GM21576 (cell line): ENCODE measurements around the gene CLMP.

Source experiments
- ATAC-seq: cut with Tn5 transposase; IDR thresholded peaks from one replicate; pipeline ENCODE4 v1.9.1; 2021; ENCODE audit warnings: mild to moderate bottlenecking, moderate library complexity; ENCODE audit not compliant: unreplicated experiment

Gene CLMP

GRCh38 chr11:123087657-123088056 lies 107.4 kb downstream of the CLMP start:
- ATAC-seq = peak; percentile 94

- ATAC-seq = no peak
Measured at GRCh38 chr11:123086305-123086704, 108.7 kb downstream of the CLMP start.

GRCh38 chr11:123085497-123085896 lies 109.6 kb downstream of the CLMP start:
- ATAC-seq = no peak

GRCh38 chr11:123084454-123084853 lies 110.6 kb downstream of the CLMP start:
- no peak for ATAC-seq

GRCh38 chr11:123083623-123084029 lies 111.4 kb downstream of the CLMP start:
- ATAC-seq = no peak

GRCh38 chr11:123082977-123083376 lies 112.1 kb downstream of the CLMP start:
- no peak for ATAC-seq

GRCh38 chr11:123080015-123080414 lies 115.0 kb downstream of the CLMP start:
- no peak for ATAC-seq

GRCh38 chr11:123076484-123076883 lies 118.6 kb downstream of the CLMP start:
- no peak for ATAC-seq

- ATAC-seq = no peak
Measured at GRCh38 chr11:123073343-123074057, 121.5 kb downstream of the CLMP start.

GRCh38 chr11:123072762-123073161 lies 122.3 kb downstream of the CLMP start:
- no peak for ATAC-seq

GRCh38 chr11:123072332-123072761 lies 122.7 kb downstream of the CLMP start:
- no peak for ATAC-seq

- peak; percentile 64 for ATAC-seq
Measured at GRCh38 chr11:123069908-123070821, 124.9 kb downstream of the CLMP start.

- no peak for ATAC-seq
Measured at GRCh38 chr11:123065621-123066020, 129.4 kb downstream of the CLMP start.

GRCh38 chr11:123063826-123064657 lies 131.0 kb downstream of the CLMP start:
- ATAC-seq = no peak

- ATAC-seq = no peak
Measured at GRCh38 chr11:123062892-123063825, 131.9 kb downstream of the CLMP start.

- ATAC-seq = peak; percentile 84
Measured at GRCh38 chr11:123062158-123062891, 132.7 kb downstream of the CLMP start.

GRCh38 chr11:123061403-123062157 lies 133.5 kb downstream of the CLMP start, which contains the start of gene HSPA8:
HSPA8 (minus strand) TSS chr11:123062136; CDS start chr11:123061324, 812 bp downstream.
- ATAC-seq = no peak

GRCh38 chr11:123060277-123061000 lies 134.6 kb downstream of the CLMP start:
- ATAC-seq = no peak
